Raji (cell line): ENCODE results near the gene TPGS1.

Source experiments
- POLR2A ChIP-seq: IDR thresholded peaks from 2 replicates; pipeline ENCODE4 v1.6.1; 2011; ENCODE audit warnings: low read depth, low read length, control low read depth; ENCODE audit not compliant: insufficient read depth

The TPGS1 gene

DNA sequence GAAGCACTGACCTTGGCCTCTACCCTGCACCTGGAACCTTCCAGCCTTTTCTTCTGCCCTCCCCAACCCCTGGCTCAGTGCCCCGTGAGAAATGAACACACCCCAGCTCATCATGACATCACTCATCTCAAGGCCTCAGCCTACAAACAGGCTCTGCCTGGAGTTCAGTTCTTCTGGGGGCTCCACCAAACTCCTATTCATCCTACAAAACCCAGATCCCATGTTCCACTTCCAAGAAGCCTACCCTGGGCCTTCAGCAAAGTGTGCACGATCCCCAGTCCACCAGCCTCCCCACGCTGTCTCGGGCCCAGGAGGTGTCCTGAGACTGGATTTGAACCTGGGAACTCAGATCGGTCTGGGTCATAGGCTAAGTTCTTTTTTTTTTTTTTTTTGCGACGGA, 37.5 kb upstream of the TPGS1 start:
- TF ChIP-seq POLR2A, result no peak

DNA sequence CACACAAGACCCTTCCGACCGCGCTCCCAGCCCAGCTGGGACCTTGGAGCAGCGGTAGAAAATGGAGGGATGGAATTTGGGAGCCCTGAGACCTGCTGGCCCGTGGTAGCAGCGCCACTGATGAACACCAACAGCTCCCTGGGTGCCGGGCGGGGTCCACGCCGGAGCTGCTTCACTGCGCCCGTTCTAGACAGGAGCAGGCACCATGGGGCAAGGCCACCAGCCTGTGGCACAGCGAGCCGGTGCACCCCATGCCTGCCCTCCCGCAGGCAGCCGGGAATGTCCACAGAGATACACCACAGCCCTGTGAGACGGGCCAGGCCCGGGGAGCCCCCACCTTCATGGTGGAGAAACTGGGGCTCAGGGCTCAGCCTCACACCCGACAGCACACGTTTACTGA, 36.6 kb upstream of the TPGS1 start:
- TF ChIP-seq POLR2A, result no peak

DNA sequence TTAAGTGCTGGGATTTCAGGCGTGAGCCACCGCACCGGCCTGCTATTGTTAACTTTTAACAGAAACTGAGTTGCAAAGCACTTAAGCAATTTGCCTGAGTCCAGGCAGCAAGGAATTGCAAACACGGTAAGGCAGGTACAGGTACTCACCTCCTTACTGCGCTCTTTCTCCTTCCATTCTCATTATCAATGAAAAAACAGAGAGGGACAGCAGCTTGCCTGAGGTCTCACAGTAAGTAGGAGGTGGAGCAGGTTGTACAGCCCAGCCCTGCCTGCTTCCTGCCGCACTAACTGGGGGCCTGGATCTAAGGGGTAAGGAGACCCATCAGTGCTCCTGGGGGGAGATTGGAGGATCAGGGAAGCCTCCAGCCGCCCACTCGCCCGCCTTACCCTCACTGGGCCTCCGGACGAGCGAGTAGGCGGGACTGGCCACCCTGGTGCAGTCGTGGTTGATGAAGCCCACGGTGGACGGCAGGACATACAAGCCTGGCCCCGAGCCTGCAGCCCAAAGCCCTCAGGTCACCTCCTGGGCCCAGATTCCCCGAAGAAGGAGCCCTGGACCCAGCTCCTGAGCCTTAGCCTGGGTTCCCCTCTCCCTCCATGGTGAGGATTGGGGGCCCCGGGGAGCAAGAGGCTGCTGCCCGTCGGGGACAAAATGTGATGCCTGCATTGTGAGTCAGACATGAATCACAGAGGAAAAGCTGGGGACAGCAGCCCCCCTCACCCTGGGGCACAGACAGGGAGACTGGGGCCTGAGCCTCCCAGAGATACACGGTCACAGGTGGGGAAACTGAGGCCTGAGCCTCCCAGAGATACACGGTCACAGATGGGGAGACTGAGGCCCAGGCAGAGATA, 35.1 kb upstream of the TPGS1 start:
- no peak for TF ChIP-seq POLR2A

DNA sequence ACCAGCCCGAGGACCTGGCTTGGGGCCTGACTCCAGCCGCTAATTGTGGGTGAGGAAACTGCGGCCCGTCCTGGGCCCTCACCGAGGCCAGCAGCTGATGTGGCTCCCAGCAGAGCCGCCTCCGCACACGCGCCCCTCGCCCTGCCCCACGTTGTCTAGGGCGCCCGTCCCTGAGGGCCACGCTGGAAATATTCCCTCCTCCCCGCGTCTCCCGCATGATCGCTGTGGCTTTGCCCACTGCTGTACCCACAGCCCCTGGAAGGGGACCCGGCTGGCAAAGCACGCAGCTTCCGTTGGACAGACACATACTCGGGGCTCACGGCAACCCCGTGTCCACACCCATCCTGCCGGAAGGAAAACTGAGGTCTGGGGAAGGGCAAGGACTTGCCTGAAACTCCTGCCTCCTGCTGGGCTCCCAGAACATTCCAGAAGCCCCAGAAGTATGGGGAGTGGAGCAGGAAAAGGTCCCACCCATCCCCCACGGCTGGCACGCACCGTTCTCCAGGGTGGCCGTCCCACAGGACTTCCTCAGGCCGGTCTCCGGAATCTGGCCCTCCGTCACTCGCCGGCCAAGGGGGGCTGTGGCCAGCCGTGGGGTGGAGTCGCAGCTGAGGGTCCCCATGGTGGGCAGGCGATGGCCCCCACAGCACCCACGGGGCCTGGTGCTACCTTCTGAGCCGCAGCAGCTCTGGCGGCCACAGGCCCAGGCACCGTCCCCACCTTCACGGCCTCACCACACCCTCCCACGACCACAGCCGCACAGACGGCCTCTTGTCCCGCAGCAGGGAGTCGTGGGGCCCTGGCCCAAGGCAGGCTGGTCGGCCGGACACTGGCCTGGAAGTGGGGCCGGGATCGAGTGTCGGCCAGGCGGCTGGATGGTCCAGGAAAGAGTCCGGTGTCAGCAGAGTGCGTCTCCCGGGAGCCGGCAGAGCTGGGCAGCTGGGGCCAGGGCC, 32.9 kb upstream of the TPGS1 start:
- TF ChIP-seq POLR2A, result no peak

DNA sequence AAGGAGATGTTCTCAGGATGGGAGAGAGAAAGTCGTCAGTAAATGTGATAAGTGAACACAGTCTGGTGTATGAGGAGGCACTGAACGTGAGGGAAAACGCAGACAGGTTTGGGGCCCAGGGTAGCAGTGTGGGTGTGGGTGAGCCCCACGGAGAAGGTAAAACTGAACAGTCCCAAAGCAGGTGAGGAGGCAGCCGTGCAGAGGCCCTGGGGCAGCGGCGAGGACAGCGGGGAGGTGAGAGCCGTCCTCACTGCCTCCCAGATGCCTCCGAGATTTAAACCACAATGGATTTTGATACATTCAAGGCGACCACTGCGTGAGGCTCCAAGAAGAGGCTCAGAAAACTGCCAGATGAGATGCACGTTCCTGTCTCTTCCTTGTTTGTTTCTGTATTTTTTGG, 31.9 kb upstream of the TPGS1 start:
- no peak for TF ChIP-seq POLR2A

DNA sequence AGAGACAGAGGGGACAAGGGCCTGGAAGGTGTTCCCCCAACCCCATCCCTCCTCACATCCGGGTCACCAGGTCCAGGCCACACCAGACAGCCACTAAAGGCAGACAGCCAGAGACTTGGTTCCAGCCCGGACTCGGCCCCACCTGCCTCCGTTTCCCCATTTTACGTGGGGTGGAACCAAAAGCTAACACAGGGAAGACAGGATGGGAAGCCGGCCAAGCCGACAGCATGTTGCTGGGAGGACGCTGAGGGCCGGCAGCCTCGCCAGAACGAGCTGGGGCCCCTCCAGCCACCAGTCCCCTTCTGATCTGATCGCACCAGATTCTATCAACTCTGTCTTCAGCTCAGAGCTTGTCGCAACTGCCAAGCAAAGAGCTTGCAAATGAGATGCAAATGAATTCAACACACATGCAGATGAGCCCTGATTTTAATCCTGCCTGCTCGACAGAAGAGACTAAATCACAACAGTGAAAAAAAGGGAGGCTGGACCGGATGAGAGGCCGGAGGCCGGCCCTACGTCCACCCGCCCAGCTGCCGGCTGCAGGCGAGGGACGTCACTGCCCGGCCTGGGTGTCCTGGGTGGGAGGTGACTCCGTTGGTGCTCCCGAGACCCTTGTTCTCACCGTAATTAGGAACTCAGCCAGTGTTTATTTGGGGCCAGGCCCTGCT, 28.9 kb upstream of the TPGS1 start:
- TF ChIP-seq POLR2A, result no peak

DNA sequence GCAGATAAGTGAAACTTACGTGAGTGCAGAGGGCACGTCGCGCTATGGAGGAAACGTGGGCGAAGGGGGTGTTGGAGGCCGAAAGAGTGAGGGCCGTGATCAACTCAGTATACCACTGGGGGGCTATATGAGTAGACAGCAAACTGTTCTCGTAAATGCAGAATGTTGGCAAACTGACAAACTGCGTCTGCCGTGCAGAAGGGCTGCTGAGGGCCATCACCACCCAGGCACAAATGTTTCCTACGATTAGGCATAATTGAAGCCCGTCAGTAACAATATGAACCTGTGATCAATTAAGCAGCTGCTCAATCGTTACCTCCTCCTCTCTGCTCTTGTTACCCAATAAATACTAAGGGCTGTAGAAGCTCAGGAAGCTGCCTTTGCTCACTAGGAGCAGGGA, 28.3 kb upstream of the TPGS1 start:
- TF ChIP-seq POLR2A, result no peak

DNA sequence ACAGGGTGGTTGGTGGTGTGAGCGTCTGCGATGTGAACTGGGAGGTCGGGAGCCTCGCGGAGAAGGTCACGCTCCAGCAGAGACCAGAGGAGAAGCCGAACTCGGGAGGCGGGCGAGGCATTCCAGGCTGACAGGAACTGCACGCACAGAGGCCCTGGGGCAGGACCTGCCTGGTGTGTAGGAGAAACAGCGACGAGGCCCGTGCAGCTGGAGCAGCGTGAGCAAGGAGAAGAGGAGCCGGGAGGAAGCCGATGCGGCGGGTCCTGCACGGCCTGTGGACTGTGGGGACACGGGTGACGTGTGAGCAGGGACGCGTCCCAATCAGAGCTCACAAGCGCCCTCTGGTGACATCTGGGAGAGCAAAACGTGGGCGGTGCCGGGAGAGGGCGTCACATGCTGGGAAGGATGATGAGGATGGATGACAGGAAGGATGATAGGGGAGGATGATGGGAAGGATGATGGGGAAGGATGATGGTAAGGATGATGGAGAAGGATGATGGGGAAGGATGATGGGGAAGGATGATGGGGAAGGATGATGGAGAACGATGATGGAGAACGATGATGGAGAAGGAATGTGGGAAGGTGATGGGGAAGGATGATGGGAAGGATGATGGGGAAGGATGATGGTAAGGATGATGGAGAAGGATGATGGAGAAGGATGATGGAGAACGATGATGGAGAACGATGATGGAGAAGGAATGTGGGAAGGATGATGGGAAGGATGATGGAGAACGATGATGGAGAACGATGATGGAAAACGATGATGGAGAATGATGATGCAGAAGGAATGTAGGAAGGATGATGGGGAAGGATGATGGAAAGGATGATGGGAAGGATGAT, 27.1 kb upstream of the TPGS1 start:
- no peak for TF ChIP-seq POLR2A

DNA sequence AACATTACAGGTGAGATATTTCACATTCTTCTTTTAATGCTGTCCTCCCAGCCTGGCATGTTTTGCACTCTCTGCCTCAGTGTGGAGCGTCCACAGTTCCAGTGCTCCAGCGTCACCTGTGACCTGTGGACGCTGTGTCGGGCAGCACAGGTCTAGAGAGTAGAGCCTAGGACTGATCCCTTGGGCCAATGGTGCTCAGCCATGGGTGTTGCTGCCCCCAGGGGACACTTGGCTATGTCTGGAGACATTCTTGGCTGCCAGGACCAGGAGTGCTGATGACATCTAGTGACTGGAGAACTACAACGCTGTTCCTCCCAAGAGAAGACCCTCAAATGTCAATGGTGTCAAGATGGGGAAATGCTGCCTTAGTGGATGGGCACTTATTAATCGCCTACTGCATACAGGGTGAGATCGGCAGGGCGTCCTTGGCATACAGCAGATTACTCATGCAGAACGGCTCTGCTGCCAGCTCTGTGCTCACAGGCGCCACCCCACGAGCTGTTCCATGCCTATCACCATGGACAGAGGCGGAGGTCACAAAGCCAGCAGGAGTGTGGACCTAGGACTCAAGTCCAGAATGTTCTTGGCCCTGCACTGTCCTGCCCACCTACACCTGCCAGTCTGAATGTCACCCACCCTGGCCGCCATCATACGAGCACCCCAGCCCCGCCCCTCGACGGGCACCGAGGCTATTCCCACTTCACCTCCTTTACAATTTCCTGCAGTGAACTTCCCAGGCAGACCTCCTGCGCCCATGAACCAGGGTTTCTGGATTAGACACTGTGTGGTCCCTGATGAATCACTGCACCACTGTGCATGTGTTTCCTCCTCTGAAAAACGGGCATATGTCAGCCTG, 24.9 kb upstream of the TPGS1 start:
- TF ChIP-seq POLR2A, result no peak

DNA sequence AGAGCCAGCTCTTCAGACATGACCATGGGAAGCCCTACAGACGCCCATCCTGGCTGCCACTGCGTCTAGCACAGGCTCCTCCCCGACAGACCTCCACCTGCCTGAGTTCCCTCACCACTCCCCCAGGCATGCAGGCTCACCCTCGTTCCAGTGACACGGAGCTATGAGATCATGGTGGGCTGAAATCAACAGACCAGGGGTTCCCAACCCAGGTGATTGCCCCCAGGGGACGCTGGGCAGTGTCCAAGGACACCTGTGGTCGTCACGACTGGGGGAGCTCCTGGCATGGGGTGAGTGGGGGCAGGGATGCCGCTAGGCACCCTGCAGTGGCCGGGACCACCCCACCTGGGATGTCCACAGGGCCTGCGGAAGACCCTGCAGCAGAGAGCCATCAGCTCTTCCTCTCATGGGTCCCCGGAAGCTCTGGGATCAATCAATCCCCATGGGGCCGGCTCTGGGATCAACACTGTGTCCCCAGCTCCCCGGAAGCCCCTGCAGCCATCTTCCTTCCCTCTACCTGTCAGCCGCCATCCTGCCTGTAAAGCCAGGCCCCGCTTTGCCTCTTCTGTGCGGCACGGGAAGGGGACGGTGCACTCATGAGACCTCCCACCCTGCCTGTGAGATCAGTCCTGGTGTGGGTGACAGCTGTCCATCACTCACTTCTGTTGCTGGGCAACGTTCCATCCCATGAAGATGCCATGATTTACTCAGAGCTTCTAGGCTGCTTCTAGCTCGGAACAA, 23.8 kb upstream of the TPGS1 start:
- no peak for TF ChIP-seq POLR2A

DNA sequence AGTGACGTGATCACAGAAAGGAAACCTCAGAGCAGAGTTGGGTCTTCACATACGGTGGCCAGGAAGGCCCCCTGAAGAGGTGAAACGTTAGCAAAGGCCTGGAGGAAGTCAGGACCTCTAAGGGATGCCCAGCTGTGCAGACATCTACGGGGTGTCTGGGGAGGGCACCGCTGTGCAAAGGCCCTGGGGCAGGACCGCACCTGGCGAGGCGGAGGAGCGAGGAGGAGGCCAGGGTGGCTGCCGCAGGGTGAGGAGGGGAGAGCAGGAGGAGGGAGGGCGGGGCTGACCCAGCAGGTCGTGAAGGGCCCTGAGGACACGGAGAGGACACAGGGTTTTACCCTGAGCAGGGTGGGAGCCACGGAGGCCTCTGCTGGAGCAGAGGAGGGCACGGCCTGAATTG, 22.8 kb upstream of the TPGS1 start:
- no peak for TF ChIP-seq POLR2A

DNA sequence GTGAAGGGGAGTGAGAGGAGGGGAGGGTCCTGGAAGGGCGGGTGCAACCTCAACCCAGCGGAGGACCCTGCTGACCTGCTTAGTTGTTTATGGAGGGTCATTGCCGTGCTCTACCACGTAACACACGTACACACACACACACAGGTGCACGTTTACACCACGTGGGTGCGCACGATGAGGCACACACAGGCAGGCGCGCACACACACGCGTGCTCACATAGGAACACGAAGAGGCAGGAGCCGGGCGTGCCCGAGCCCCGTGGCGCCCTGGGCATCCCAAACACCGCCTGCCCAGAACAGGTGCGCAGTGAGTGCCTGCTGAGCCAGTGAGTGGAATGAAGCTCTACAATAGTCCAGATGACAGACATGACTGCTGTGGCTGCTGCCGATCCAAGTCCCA, 22.2 kb upstream of the TPGS1 start:
- no peak for TF ChIP-seq POLR2A
